SK-N-SH treated with all-trans-retinoic acid at 6 μM for 48 hours (cell line): ENCODE data around the gene C8B.

Source experiments
- ATAC-seq: fragments of 200-7000 bp; cut with Tn5 transposase; 3 replicates; pipeline ENCODE4 v1.9.1; 2020; ENCODE audit warnings: mild to moderate bottlenecking, moderate library complexity
- ARNTL ChIP-seq: fragments of 450-650 bp; formaldehyde crosslinking; IDR thresholded peaks from 2 replicates; pipeline ENCODE4 v1.5.0; 2020; ENCODE audit warnings: low read depth, mild to moderate bottlenecking, moderate library complexity, borderline replicate concordance
- BACH2 ChIP-seq: fragments of 250-450 bp; sonication (Bioruptor Pico); IDR thresholded peaks from 2 replicates; pipeline ENCODE4 v1.9.0; 2021; ENCODE audit warnings: mild to moderate bottlenecking, borderline replicate concordance
- CREB5 ChIP-seq: fragments of 250-450 bp; sonication (Bioruptor Pico); IDR thresholded peaks from 2 replicates; pipeline ENCODE4 v1.5.1; 2020; ENCODE audit warnings: low read depth, mild to moderate bottlenecking, moderate library complexity
- CSDC2 ChIP-seq: fragments of 250-450 bp; sonication (Bioruptor Pico); IDR thresholded peaks from 2 replicates; pipeline ENCODE4 v1.5.0; 2020; ENCODE audit warnings: mild to moderate bottlenecking, moderate library complexity
- CSRNP3 ChIP-seq: fragments of 250-450 bp; sonication (Bioruptor Pico); IDR thresholded peaks from 2 replicates; pipeline ENCODE4 v1.5.1; 2021; ENCODE audit warnings: mild to moderate bottlenecking, moderate library complexity
- GLIS3 ChIP-seq: fragments of 250-450 bp; sonication (Bioruptor Pico); IDR thresholded peaks from 2 replicates; pipeline ENCODE4 v1.5.0; 2020; ENCODE audit warnings: mild to moderate bottlenecking, moderate library complexity
- ISL1 ChIP-seq: fragments of 250-450 bp; sonication (Bioruptor Pico); IDR thresholded peaks from 2 replicates; pipeline ENCODE4 v2.1.2; 2022; ENCODE audit warnings: mild to moderate bottlenecking, moderate library complexity
- OSR1 ChIP-seq: fragments of 250-450 bp; sonication (Bioruptor Pico); IDR thresholded peaks from 2 replicates; pipeline ENCODE4 v1.8.0; 2022; ENCODE audit warnings: moderate library complexity, mild to moderate bottlenecking, inconsistent platforms
- PATZ1 ChIP-seq: fragments of 250-450 bp; sonication (Bioruptor Pico); IDR thresholded peaks from 2 replicates; pipeline ENCODE4 v1.8.0; 2020; ENCODE audit warnings: mild to moderate bottlenecking, moderate library complexity, borderline replicate concordance
- POU6F1 ChIP-seq: fragments of 250-450 bp; sonication (Bioruptor Pico); IDR thresholded peaks from 2 replicates; pipeline ENCODE4 v1.8.0; 2021; ENCODE audit warnings: low read depth, mild to moderate bottlenecking, moderate library complexity, borderline replicate concordance
- PPARA ChIP-seq: fragments of 250-450 bp; sonication (Bioruptor Pico); IDR thresholded peaks from 2 replicates; pipeline ENCODE4 v1.5.0; 2020; ENCODE audit warnings: mild to moderate bottlenecking, borderline replicate concordance
- RARB ChIP-seq: fragments of 250-450 bp; sonication (Bioruptor Pico); IDR thresholded peaks from 2 replicates; pipeline ENCODE4 v1.8.0; 2021; ENCODE audit warnings: mild to moderate bottlenecking, moderate library complexity
- SNAI2 ChIP-seq: fragments of 250-450 bp; sonication (Bioruptor Pico); IDR thresholded peaks from 2 replicates; pipeline ENCODE4 v1.5.0; 2020; ENCODE audit warnings: mild to moderate bottlenecking, moderate library complexity
- TOX ChIP-seq: fragments of 250-450 bp; sonication (Bioruptor Pico); IDR thresholded peaks from 2 replicates; pipeline ENCODE4 v1.8.0; 2021; ENCODE audit warnings: mild to moderate bottlenecking, moderate library complexity, borderline replicate concordance
- ZC3H10 ChIP-seq: fragments of 250-450 bp; sonication (Bioruptor Pico); IDR thresholded peaks from 2 replicates; pipeline ENCODE4 v1.5.1; 2021; ENCODE audit warnings: mild to moderate bottlenecking, moderate library complexity
- ZFP3 ChIP-seq: fragments of 250-450 bp; sonication (Bioruptor Pico); IDR thresholded peaks from 2 replicates; pipeline ENCODE4 v1.5.0; 2020; ENCODE audit warnings: mild to moderate bottlenecking, moderate library complexity
- ZFP30 ChIP-seq: fragments of 450-650 bp; formaldehyde crosslinking; IDR thresholded peaks from 2 replicates; pipeline ENCODE4 v1.5.0; 2022; ENCODE audit warnings: mild to moderate bottlenecking, moderate library complexity
- ZNF565 ChIP-seq: fragments of 450-650 bp; formaldehyde crosslinking; conservative IDR thresholded peaks from 2 replicates; pipeline ENCODE4 v1.5.0; 2020; ENCODE audit warnings: low read depth, mild to moderate bottlenecking, moderate library complexity
- ZNF8 ChIP-seq: fragments of 450-650 bp; formaldehyde crosslinking; IDR thresholded peaks from 2 replicates; pipeline ENCODE4 v1.5.0; 2020; ENCODE audit warnings: mild to moderate bottlenecking, moderate library complexity

Gene C8B

DNA sequence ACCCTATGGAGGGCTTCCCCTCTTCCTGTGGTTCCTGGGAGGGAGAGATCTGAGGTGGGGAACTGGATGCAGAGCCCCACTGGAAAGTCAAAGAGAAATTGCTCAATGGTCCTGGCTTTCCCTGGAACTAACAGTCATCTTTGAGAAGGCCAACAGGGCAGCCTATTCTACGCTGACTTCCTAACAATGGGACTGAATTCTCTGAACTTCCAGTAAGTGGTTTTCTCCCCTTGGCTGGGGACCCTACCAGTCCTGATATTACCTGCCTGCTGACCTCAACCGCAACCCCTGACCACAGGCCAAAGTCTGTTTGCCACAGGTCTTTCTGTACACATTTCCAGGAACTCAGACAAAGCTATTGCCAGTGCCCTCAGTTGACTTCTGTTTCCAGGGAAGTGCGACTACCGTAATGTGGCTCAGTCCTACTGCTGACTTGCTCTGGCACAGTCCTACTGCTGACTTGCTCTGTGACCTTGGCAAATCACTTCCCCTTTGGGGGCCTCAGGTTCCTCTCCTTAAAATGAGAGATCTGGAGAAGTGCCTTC lies 55.3 kb downstream of the C8B start (continued):
- TF ChIP-seq POU6F1: no peak

DNA sequence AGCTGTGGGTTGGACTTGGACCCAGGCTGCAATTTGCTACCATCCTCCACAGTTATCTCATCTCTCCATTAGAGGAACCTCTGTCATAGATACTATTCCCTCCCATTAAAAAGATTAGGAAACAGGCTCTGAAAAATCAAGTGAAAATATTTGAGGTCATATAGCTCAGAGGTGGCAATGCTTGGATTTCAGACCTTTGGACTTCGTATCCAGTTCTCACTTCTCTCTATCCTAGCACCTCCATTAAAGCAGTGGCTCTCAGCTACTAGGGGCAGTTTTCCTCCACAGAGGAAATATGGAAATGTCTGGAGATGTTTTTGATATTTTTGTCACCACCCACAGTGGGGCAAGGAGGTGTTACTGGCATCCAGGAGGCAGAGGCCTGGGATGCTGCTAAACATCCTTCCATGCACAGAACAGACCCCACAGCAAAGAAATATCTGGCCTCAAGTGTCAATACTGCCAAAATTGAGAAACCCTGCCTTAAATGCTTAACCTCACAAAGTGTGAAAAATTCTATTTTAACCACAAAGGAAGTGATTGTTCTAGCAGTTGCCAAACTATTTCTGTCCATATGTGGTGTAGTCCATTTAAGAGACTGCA lies 57.1 kb downstream of the C8B start:
- no peak for ATAC-seq
- TF ChIP-seq CREB5: no peak
- no peak for TF ChIP-seq CSRNP3 (CRISPR knock-in tag)
- TF ChIP-seq RARB (CRISPR knock-in tag): no peak
- no peak for TF ChIP-seq PPARA (CRISPR knock-in tag)
- no peak for TF ChIP-seq ARNTL
- no peak for TF ChIP-seq ZC3H10
- TF ChIP-seq CSDC2 (CRISPR knock-in tag): no peak
- TF ChIP-seq ZFP3 (CRISPR knock-in tag): no peak
- no peak for TF ChIP-seq POU6F1
- no peak for TF ChIP-seq OSR1
- TF ChIP-seq GLIS3 (CRISPR knock-in tag): no peak
- TF ChIP-seq ZNF8 (CRISPR knock-in tag): no peak
- TF ChIP-seq ZFP30 (CRISPR knock-in tag): no peak
- TF ChIP-seq BACH2 (CRISPR knock-in tag): no peak
- no peak for TF ChIP-seq PATZ1 (CRISPR knock-in tag)

- ATAC-seq: no peak
- TF ChIP-seq ISL1 (CRISPR knock-in tag): no peak
Measured at GRCh38 chr1:56905667-56906066, 60.1 kb downstream of the C8B start.

DNA sequence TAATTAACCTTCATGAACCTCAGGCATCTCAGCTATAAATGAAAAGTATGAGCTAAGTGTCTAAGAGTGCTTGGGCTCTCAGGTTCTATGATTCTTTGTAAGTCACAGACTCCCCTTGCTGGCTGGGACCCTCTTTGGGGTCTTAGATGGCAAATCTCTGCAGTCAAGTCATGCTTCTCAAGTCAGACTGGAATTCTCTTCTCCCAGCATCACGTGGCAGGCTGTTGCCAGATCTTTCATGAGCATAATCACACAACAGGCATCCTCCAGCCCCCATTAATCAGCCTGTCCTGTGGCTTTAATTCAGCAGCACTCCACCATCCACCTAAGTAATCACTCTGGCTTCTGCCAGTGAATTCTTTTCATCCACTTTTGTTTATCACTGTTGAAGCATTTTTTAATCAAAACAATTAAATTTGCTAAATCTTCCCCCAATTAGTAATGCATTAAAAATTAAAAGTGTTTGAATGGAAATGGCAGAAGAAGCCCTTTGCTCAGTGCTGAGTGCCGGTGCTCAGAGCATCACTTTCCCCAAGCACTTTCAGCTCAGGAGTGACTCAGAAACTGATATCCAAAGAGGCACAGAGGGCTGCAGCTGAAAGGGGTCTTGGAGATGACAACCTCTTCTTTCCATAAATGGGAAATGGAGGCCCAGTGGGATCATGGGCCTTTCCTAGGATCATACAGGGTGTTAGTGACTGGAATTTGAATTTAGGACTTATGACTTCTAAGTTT lies 61.0 kb downstream of the C8B start:
- ATAC-seq: no peak
- TF ChIP-seq PATZ1 (CRISPR knock-in tag) (no peak), ZFP3 (CRISPR knock-in tag) (no peak), CSDC2 (CRISPR knock-in tag) (no peak), ARNTL (no peak), PPARA (CRISPR knock-in tag) (no peak), ZFP30 (CRISPR knock-in tag) (no peak), ZNF565 (CRISPR knock-in tag) (no peak), SNAI2 (CRISPR knock-in tag) (no peak), CREB5 (no peak), TOX (CRISPR knock-in tag) (no peak), OSR1 (no peak), ZNF8 (CRISPR knock-in tag) (no peak), RARB (CRISPR knock-in tag) (no peak)
